Measurements from ENCODE around the gene NHLRC2.

NHLRC2 gene

DNA sequence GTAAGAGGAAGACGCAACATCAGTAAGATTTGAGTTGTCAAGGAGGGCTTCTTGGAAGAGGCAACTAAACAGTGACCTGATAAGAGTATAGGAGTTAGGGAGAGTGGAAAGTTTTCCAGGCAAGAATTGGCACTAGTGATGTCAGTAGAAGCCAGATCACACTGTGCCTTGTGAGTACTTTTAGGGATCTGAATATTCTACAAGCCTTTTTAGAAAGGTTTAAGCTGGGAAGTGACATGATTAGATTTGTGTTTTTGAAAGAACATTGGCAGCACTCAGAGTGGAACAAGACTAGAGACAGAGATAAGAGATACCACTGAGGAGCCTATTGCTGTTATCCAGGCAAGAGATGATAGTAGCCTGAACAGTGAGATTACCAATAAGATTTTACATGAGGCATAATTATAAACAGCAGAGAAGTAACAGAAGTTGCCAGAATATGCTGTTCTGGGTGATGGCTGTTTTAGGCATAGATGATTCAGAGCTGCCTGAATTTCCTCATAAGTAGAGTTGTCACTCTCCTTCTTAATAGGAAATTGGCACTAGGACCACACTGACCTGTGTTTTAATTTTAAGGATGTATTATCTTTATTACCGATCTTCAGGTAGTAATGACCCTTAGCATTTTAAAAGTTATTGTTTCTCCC is 45.6 kb downstream of the NHLRC2 start:
- H3K36me3 ChIP-seq (replicated peaks in 1 of 2; ENCODE audit: control insufficient read depth in 2 of 2, insufficient read depth in 2 of 2, low read length in 2 of 2): peaks cover 9 to 89% of the 10 kb centered on the region in 2 donors

DNA sequence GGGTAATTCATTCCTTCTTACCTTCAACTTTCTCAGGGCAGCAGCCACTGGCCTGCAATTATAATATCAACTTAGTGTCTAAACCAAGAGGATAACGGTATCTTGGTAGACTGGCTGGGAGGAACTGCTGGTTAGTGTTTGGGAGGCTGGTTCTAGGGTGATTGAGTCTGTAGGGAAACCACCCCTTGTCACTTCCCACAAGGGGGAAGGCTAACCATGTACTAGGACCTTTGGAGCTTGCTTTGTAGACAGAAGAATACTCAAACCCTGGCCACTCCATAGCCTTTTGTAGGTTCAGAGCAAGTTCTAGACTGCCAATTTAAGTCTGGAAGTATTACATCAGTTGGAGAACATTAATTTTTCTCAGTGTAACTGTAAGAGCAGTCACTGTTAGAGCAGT is 51.3 kb downstream of the NHLRC2 start:
- no peak overlapping the region for H2BK12ac ChIP-seq (ENCODE audit: low read length)
- no peak overlapping the region for H3K27ac ChIP-seq (replicated peaks; ENCODE audit: low read length)
- H3K23ac ChIP-seq (ENCODE audit: low read depth, low read length, poor library complexity): no peak overlapping the region
- peaks cover 12 to 100% of the 10 kb centered on the region in 2 donors for H3K36me3 ChIP-seq (replicated peaks in 1 of 2; ENCODE audit: control insufficient read depth in 2 of 2, insufficient read depth in 2 of 2, low read length in 2 of 2)
- H3K27me3 ChIP-seq (ENCODE audit: control insufficient read depth in 3 of 3, insufficient read depth in 3 of 3, low read depth in 1 of 3, low read length in 3 of 3): no peaks in the 10 kb centered on the region
- no peak overlapping the region for H3K9ac ChIP-seq (ENCODE audit: low read depth, low read length, poor library complexity)
- H2BK120ac ChIP-seq (ENCODE audit: low read depth, low read length): no peak overlapping the region
- WGBS, 2 donors (ENCODE audit: extremely low coverage in 2 of 2, insufficient read length in 2 of 2, insufficient replicate concordance in 1 of 2): no CpG with 5 or more reads among the region's 1 CpG
- no peak overlapping the region for H3K4me3 ChIP-seq (ENCODE audit: low read length in 2 of 2)
- H4K8ac ChIP-seq (ENCODE audit: low read depth, low read length): no peak overlapping the region
- H2BK5ac ChIP-seq (ENCODE audit: low read length): no peak overlapping the region
- no peak overlapping the region for H3K14ac ChIP-seq (ENCODE audit: low read length)
- H2AK5ac ChIP-seq (ENCODE audit: low read depth, low read length): no peak overlapping the region
- H2BK15ac ChIP-seq (ENCODE audit: low read length): no peak overlapping the region
- no peak overlapping the region for H3K4me2 ChIP-seq (ENCODE audit: insufficient read depth, low read length, poor library complexity, severe bottlenecking)
- no peak overlapping the region for H4K91ac ChIP-seq (ENCODE audit: low read depth, low read length, poor library complexity)
- DNase-seq (ENCODE audit: low spot score): no peak
- no peaks in the 10 kb centered on the region for H3K79me1 ChIP-seq (ENCODE audit: low read depth, low read length)
- H3K9me3 ChIP-seq (replicated peaks in 1 of 2; ENCODE audit: control insufficient read depth in 2 of 2, insufficient read depth in 1 of 2, low read depth in 1 of 2, low read length in 2 of 2): no peaks in the 10 kb centered on the region
- H3K18ac ChIP-seq (ENCODE audit: low read length): no peak overlapping the region
- no peaks in the 10 kb centered on the region for H3K4me1 ChIP-seq (ENCODE audit: control insufficient read depth in 2 of 2, insufficient read depth in 1 of 2, low read depth in 1 of 2, low read length in 2 of 2)
- no peak overlapping the region for H3K4ac ChIP-seq (ENCODE audit: low read length)
- H2AFZ ChIP-seq (ENCODE audit: low read length): no peak overlapping the region

More for the DNA sequence above, 45.6 kb downstream of the NHLRC2 start:
- WGBS, 2 donors (ENCODE audit: extremely low coverage in 2 of 2, insufficient read length in 2 of 2, insufficient replicate concordance in 1 of 2): no CpG with 5 or more reads among the region's 2 CpGs
- Histone ChIP-seq H3K4me3 (ENCODE audit: low read length in 2 of 2) (no peak overlapping the region), H3K23ac (ENCODE audit: low read depth, low read length, poor library complexity) (no peak overlapping the region), H3K4ac (ENCODE audit: low read length) (no peak overlapping the region), H3K14ac (ENCODE audit: low read length) (no peak overlapping the region), H2BK120ac (ENCODE audit: low read depth, low read length) (no peak overlapping the region), H4K8ac (ENCODE audit: low read depth, low read length) (no peak overlapping the region), H3K27me3 (ENCODE audit: control insufficient read depth in 3 of 3, insufficient read depth in 3 of 3, low read depth in 1 of 3, low read length in 3 of 3) (no peaks in the 10 kb centered on the region), H3K9ac (ENCODE audit: low read depth, low read length, poor library complexity) (no peak overlapping the region), H3K4me2 (ENCODE audit: insufficient read depth, low read length, poor library complexity, severe bottlenecking) (no peak overlapping the region), H2AK5ac (ENCODE audit: low read depth, low read length) (no peak overlapping the region), H3K9me3 (replicated peaks in 1 of 2; ENCODE audit: control insufficient read depth in 2 of 2, insufficient read depth in 1 of 2, low read depth in 1 of 2, low read length in 2 of 2) (no peaks in the 10 kb centered on the region), H3K4me1 (ENCODE audit: control insufficient read depth in 2 of 2, insufficient read depth in 1 of 2, low read depth in 1 of 2, low read length in 2 of 2) (no peaks in the 10 kb centered on the region), H3K79me1 (ENCODE audit: low read depth, low read length) (peaks cover 2% of the 10 kb centered on the region), H3K27ac (replicated peaks; ENCODE audit: low read length) (no peak overlapping the region), H2BK15ac (ENCODE audit: low read length) (no peak overlapping the region), H3K18ac (ENCODE audit: low read length) (no peak overlapping the region), H2BK12ac (ENCODE audit: low read length) (no peak overlapping the region), H2AFZ (ENCODE audit: low read length) (no peak overlapping the region), H4K91ac (ENCODE audit: low read depth, low read length, poor library complexity) (no peak overlapping the region), H2BK5ac (ENCODE audit: low read length) (no peak overlapping the region)
- no peak for DNase-seq (ENCODE audit: low spot score)

DNA sequence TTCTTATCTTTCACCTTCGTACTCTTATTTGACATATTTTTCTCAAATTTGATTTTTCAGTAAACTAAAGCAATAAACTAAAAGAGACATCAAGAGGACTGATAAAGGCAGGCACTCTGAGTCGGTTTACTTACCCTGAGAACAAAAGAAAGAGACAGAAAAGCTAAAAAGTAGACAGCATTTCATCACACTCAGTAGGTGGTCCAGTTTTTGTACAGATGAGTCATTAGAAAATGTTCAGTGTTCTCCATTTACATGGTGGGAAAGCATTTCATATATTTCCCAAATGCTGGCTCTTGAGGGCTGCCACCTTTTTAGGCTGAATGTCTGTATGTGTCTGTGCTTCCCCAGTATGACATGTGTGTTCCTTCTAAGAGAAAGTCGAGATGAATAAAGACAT is 52.7 kb downstream of the NHLRC2 start:
- Histone ChIP-seq H3K27me3 (ENCODE audit: control insufficient read depth in 3 of 3, insufficient read depth in 3 of 3, low read depth in 1 of 3, low read length in 3 of 3) (no peaks in the 10 kb centered on the region), H2BK15ac (ENCODE audit: low read length) (no peak overlapping the region), H2BK12ac (ENCODE audit: low read length) (no peak overlapping the region), H3K14ac (ENCODE audit: low read length) (no peak overlapping the region), H3K18ac (ENCODE audit: low read length) (no peak overlapping the region), H3K4ac (ENCODE audit: low read length) (no peak overlapping the region), H2BK5ac (ENCODE audit: low read length) (no peak overlapping the region), H3K9ac (ENCODE audit: low read depth, low read length, poor library complexity) (no peak overlapping the region), H3K9me3 (replicated peaks in 1 of 2; ENCODE audit: control insufficient read depth in 2 of 2, insufficient read depth in 1 of 2, low read depth in 1 of 2, low read length in 2 of 2) (no peaks in the 10 kb centered on the region), H3K4me3 (ENCODE audit: low read length in 2 of 2) (no peak overlapping the region), H2BK120ac (ENCODE audit: low read depth, low read length) (no peak overlapping the region), H3K23ac (ENCODE audit: low read depth, low read length, poor library complexity) (no peak overlapping the region), H4K91ac (ENCODE audit: low read depth, low read length, poor library complexity) (no peak overlapping the region), H2AK5ac (ENCODE audit: low read depth, low read length) (no peak overlapping the region), H4K8ac (ENCODE audit: low read depth, low read length) (no peak overlapping the region), H3K4me2 (ENCODE audit: insufficient read depth, low read length, poor library complexity, severe bottlenecking) (no peak overlapping the region), H2AFZ (ENCODE audit: low read length) (no peak overlapping the region), H3K4me1 (ENCODE audit: control insufficient read depth in 2 of 2, insufficient read depth in 1 of 2, low read depth in 1 of 2, low read length in 2 of 2) (no peaks in the 10 kb centered on the region), H3K36me3 (replicated peaks in 1 of 2; ENCODE audit: control insufficient read depth in 2 of 2, insufficient read depth in 2 of 2, low read length in 2 of 2) (peaks cover 10 to 100% of the 10 kb centered on the region in 2 donors), H3K79me1 (ENCODE audit: low read depth, low read length) (no peaks in the 10 kb centered on the region), H3K27ac (replicated peaks; ENCODE audit: low read length) (no peak overlapping the region)
- WGBS, 2 donors (ENCODE audit: extremely low coverage in 2 of 2, insufficient read length in 2 of 2, insufficient replicate concordance in 1 of 2): no CpG with 5 or more reads among the region's 3 CpGs
- no peak for DNase-seq (ENCODE audit: low spot score)

DNA sequence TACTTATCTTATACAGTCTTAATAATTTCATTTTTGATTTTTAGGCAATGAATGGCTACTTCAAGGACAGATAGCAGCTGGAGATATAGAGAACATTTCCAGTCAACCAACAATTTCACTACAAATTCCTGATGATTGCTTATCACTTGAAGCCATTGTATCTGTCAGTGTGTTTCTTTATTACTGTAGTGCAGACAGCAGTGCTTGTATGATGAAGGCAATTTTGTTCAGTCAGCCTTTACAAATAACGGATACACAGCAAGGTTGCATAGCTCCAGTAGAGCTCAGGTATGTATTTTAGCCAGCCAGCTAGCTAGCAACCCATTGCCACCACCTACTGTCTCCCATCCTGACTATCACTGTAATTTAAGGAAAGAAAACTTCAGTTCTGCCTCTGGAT is 53.8 kb downstream of the NHLRC2 start:
- H2BK12ac ChIP-seq (ENCODE audit: low read length): no peak overlapping the region
- H3K14ac ChIP-seq (ENCODE audit: low read length): no peak overlapping the region
- H3K9ac ChIP-seq (ENCODE audit: low read depth, low read length, poor library complexity): no peak overlapping the region
- H3K4me3 ChIP-seq (ENCODE audit: low read length in 2 of 2): no peak overlapping the region
- H2BK5ac ChIP-seq (ENCODE audit: low read length): no peak overlapping the region
- H4K8ac ChIP-seq (ENCODE audit: low read depth, low read length): no peak overlapping the region
- no peaks in the 10 kb centered on the region for H3K9me3 ChIP-seq (replicated peaks in 1 of 2; ENCODE audit: control insufficient read depth in 2 of 2, insufficient read depth in 1 of 2, low read depth in 1 of 2, low read length in 2 of 2)
- DNase-seq (ENCODE audit: low spot score): no peak
- no peak overlapping the region for H2BK15ac ChIP-seq (ENCODE audit: low read length)
- H3K23ac ChIP-seq (ENCODE audit: low read depth, low read length, poor library complexity): no peak overlapping the region
- H2AK5ac ChIP-seq (ENCODE audit: low read depth, low read length): no peak overlapping the region
- H2BK120ac ChIP-seq (ENCODE audit: low read depth, low read length): no peak overlapping the region
- no peak overlapping the region for H3K4me2 ChIP-seq (ENCODE audit: insufficient read depth, low read length, poor library complexity, severe bottlenecking)
- H3K4me1 ChIP-seq (ENCODE audit: control insufficient read depth in 2 of 2, insufficient read depth in 1 of 2, low read depth in 1 of 2, low read length in 2 of 2): no peaks in the 10 kb centered on the region
- H3K79me1 ChIP-seq (ENCODE audit: low read depth, low read length): no peaks in the 10 kb centered on the region
- no peak overlapping the region for H2AFZ ChIP-seq (ENCODE audit: low read length)
- H3K27ac ChIP-seq (replicated peaks; ENCODE audit: low read length): no peak overlapping the region
- no peaks in the 10 kb centered on the region for H3K27me3 ChIP-seq (ENCODE audit: control insufficient read depth in 3 of 3, insufficient read depth in 3 of 3, low read depth in 1 of 3, low read length in 3 of 3)
- no peak overlapping the region for H3K18ac ChIP-seq (ENCODE audit: low read length)
- H3K4ac ChIP-seq (ENCODE audit: low read length): no peak overlapping the region
- peaks cover 7 to 100% of the 10 kb centered on the region in 2 donors for H3K36me3 ChIP-seq (replicated peaks in 1 of 2; ENCODE audit: control insufficient read depth in 2 of 2, insufficient read depth in 2 of 2, low read length in 2 of 2)
- no peak overlapping the region for H4K91ac ChIP-seq (ENCODE audit: low read depth, low read length, poor library complexity)
- WGBS, 2 donors (ENCODE audit: extremely low coverage in 2 of 2, insufficient read length in 2 of 2, insufficient replicate concordance in 1 of 2): no CpG with 5 or more reads among the region's 1 CpG
